OCI-LY7 (cell line): ENCODE data around the gene ADAM23.

Source experiments
- EZH2phosphoT487 ChIP-seq: fragments of 200-600 bp; sonication (generic); IDR thresholded peaks from 2 replicates; pipeline ENCODE4 v1.6.1; 2018; ENCODE audit warnings: low read depth, borderline replicate concordance, mild to moderate bottlenecking, mixed run types, antibody characterized with exemption, low read length, moderate library complexity, mixed read lengths
- TF ChIP-seq, protein P1 (sequence below): fragments of 200-600 bp; sonication (generic); conservative IDR thresholded peaks from 2 replicates; pipeline ENCODE4 v1.5.1; 2014; ENCODE audit warnings: mild to moderate bottlenecking, antibody characterized with exemption, low read length, moderate library complexity, mixed read lengths

- TF ChIP-seq, protein P1, sequence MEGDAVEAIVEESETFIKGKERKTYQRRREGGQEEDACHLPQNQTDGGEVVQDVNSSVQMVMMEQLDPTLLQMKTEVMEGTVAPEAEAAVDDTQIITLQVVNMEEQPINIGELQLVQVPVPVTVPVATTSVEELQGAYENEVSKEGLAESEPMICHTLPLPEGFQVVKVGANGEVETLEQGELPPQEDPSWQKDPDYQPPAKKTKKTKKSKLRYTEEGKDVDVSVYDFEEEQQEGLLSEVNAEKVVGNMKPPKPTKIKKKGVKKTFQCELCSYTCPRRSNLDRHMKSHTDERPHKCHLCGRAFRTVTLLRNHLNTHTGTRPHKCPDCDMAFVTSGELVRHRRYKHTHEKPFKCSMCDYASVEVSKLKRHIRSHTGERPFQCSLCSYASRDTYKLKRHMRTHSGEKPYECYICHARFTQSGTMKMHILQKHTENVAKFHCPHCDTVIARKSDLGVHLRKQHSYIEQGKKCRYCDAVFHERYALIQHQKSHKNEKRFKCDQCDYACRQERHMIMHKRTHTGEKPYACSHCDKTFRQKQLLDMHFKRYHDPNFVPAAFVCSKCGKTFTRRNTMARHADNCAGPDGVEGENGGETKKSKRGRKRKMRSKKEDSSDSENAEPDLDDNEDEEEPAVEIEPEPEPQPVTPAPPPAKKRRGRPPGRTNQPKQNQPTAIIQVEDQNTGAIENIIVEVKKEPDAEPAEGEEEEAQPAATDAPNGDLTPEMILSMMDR: no peak
- TF ChIP-seq EZH2phosphoT487: no peak
These were observed 172.8 kb downstream of the ADAM23 start for GRCh38 chr2:206616151-206616550.
